Endothelial cell of umbilical vein (primary cell): ENCODE data around the gene TPSG1. TPM values are rescaled to one million over a fixed set of nuclear protein-coding genes. Genes with fewer than 3 reads are reported as not detected.

ENCODE experiments used
- BruUV-seq: library from RNA; stranded (reverse); fragments of 400-500 nt; replicated peaks from 2 replicates; lab custom pipeline; 2021; lab: Mats Ljungman, UMichigan
- CTCF ChIA-PET: fragments of 300-600, 350-600 bp; sonication (Branson Sonifier 250); formaldehyde crosslinking; loops from one replicate; lab custom pipeline; 2021; ENCODE audit warnings: antibody characterized with exemption, inconsistent platforms; lab: Charles Lee
- POLR2A ChIA-PET: fragments of 300-600, 350-600 bp; sonication (Branson Sonifier 250); formaldehyde crosslinking; loops from one replicate; lab custom pipeline; 2021; ENCODE audit warnings: antibody characterized with exemption, inconsistent platforms; lab: Charles Lee
- DNase-seq: peaks from one replicate; pipeline ENCODE4 v3.0.0-alpha.2; 2011; ENCODE audit warnings: low read depth, low spot score
- FAIRE-seq: peaks from 2 replicates; lab custom pipeline; 2011; peaks lifted over from hg19 to GRCh38; lab: Jason Lieb, UNC
- H2AFZ ChIP-seq: 2 replicates; pipeline ENCODE4 v1.6.0; 2012; ENCODE audit warnings: low read depth, low read length, control low read depth, inconsistent platforms
- H3K27ac ChIP-seq: 2 replicates; pipeline ENCODE4 v1.5.1; 2011; ENCODE audit warnings: low read depth, mild to moderate bottlenecking, control low read depth, low read length, moderate library complexity; ENCODE audit not compliant: insufficient read depth
- H3K27me3 ChIP-seq, 2 experiments: 2 replicates each; pipeline versions ENCODE4 v1.6.0 to v1.6.1; 2011; ENCODE audit warnings: low read length in 2 of 2, mixed read lengths in 1 of 2; ENCODE audit not compliant: control insufficient read depth in 2 of 2, insufficient read depth in 2 of 2
- H3K36me3 ChIP-seq, 2 experiments: 2 replicates in 1 of 2; 3 replicates in 1 of 2; pipeline ENCODE4 v1.5.1; 2011; ENCODE audit warnings: low read length in 2 of 2, mild to moderate bottlenecking in 1 of 2, moderate library complexity in 1 of 2; ENCODE audit not compliant: control insufficient read depth in 2 of 2, insufficient read depth in 2 of 2; ENCODE audit errors: extremely low read depth in 1 of 2
- H3K4me1 ChIP-seq: 3 replicates; pipeline ENCODE4 v1.5.1; 2011; ENCODE audit warnings: mild to moderate bottlenecking, low read length; ENCODE audit not compliant: control insufficient read depth, insufficient read depth; ENCODE audit errors: extremely low read depth
- H3K4me2 ChIP-seq: 2 replicates; pipeline ENCODE4 v1.6.1; 2011; ENCODE audit warnings: low read length, control low read depth, mixed read lengths; ENCODE audit not compliant: insufficient read depth
- H3K4me3 ChIP-seq, 3 experiments: fragments of 200-600 bp in 1 of 3; sonication (generic), shearing (Covaris generic) in 1 of 3; replicated peaks in 1 of 3; 2 replicates each; pipeline ENCODE4 v1.5.1; 2011 to 2016; ENCODE audit warnings: control low read depth in 3 of 3, low read length in 3 of 3, mild to moderate bottlenecking in 2 of 3, inconsistent platforms in 1 of 3, low read depth in 1 of 3, moderate library complexity in 1 of 3; ENCODE audit not compliant: insufficient read depth in 1 of 3
- H3K79me2 ChIP-seq: 2 replicates; pipeline ENCODE4 v1.6.0; 2012; ENCODE audit warnings: low read length, inconsistent platforms; ENCODE audit not compliant: control insufficient read depth, insufficient read depth
- H3K9ac ChIP-seq: replicated peaks from 2 replicates; pipeline ENCODE3; 2011; ENCODE audit warnings: low read length, control low read depth; ENCODE audit not compliant: insufficient read depth; ENCODE audit errors: extremely low read depth
- H3K9me1 ChIP-seq: replicated peaks from 3 replicates; pipeline ENCODE4 v1.6.0; 2011; ENCODE audit warnings: mild to moderate bottlenecking, low read length; ENCODE audit not compliant: control insufficient read depth, insufficient read depth; ENCODE audit errors: extremely low read depth
- H3K9me3 ChIP-seq: replicated peaks from 2 replicates; pipeline ENCODE4 v1.5.1; 2012; ENCODE audit warnings: low read length, inconsistent platforms; ENCODE audit not compliant: control insufficient read depth, insufficient read depth
- H4K20me1 ChIP-seq: replicated peaks from 2 replicates; pipeline ENCODE3; 2011; ENCODE audit warnings: mild to moderate bottlenecking, low read length; ENCODE audit not compliant: control insufficient read depth, insufficient read depth; ENCODE audit errors: extremely low read depth
- CTCF ChIP-seq, 2 donors: IDR thresholded peaks; 1 replicate in 1 of 2; 2 replicates in 1 of 2; pipeline ENCODE4 v1.5.1; 2011; ENCODE audit warnings: low read length in 2 of 2, mild to moderate bottlenecking in 2 of 2, moderate library complexity in 2 of 2, control low read depth in 1 of 2, inconsistent platforms in 1 of 2, low read depth in 1 of 2; ENCODE audit not compliant: insufficient read depth in 1 of 2; ENCODE audit errors: extremely low read depth in 1 of 2
- EZH2 ChIP-seq: IDR thresholded peaks from 2 replicates; pipeline ENCODE4 v1.6.1; 2012; ENCODE audit warnings: borderline replicate concordance, low read depth, mild to moderate bottlenecking, moderate library complexity, low read length, inconsistent platforms; ENCODE audit not compliant: severe bottlenecking
- FOS ChIP-seq: IDR thresholded peaks from 2 replicates; pipeline ENCODE4 v1.6.1; 2011; ENCODE audit warnings: mild to moderate bottlenecking, low read length, moderate library complexity, borderline replicate concordance; ENCODE audit not compliant: insufficient read depth
- GATA2 ChIP-seq: IDR thresholded peaks from 2 replicates; pipeline ENCODE4 v1.7.0; 2011; ENCODE audit warnings: low read depth, mild to moderate bottlenecking, moderate library complexity, mixed read lengths, low read length; ENCODE audit not compliant: insufficient read length, insufficient read depth
- JUN ChIP-seq: IDR thresholded peaks from 2 replicates; pipeline ENCODE4 v1.6.1; 2011; ENCODE audit warnings: borderline replicate concordance, low read depth; ENCODE audit not compliant: insufficient read length, insufficient read depth
- MAX ChIP-seq: IDR thresholded peaks from 2 replicates; pipeline ENCODE4 v1.6.1; 2011; ENCODE audit not compliant: insufficient read depth, insufficient read length
- MYC ChIP-seq: IDR thresholded peaks from one replicate; pipeline ENCODE4 v1.6.1; 2011; ENCODE audit warnings: mild to moderate bottlenecking, low read depth, low read length
- POLR2A ChIP-seq: IDR thresholded peaks from 2 replicates; pipeline ENCODE4 v1.6.1; 2012; ENCODE audit warnings: low read depth, mild to moderate bottlenecking, control low read depth, low read length
- POLR2AphosphoS5 ChIP-seq: IDR thresholded peaks from 2 replicates; pipeline ENCODE4 v1.6.1; 2012; ENCODE audit warnings: low read depth, mild to moderate bottlenecking, control low read depth, low read length, moderate library complexity; ENCODE audit not compliant: insufficient read depth
- dilution Hi-C: fragments of 300-500 bp; cut with MboI; formaldehyde crosslinking; loops from one replicate; pipeline ENCODE4 v1.15.0; 2019; ENCODE audit warnings: low sequenced_read_pairs; ENCODE audit not compliant: extremely low pct_ligation_motif_present
- intact Hi-C: fragments of 100-400 bp; cut with micrococcal nuclease; formaldehyde crosslinking; loops from one replicate; pipeline ENCODE4 v1.10.0; 2022
- polyA plus RNA-seq, 4 experiments: library from polyadenylated mRNA; depleted of rRNA in 3 of 4; stranded (reverse) in 3 of 4; unstranded in 1 of 4; fragments of >200 nt; gene quantifications; 2 replicates each; pipeline versions ENCODE4 v1.2.1 to v1.2.3, GENCODE V29; 2011 to 2012; ENCODE audit warnings: missing spikeins in 1 of 4
- total RNA-seq: library from RNA; stranded (reverse); gene quantifications from 2 replicates; pipeline ENCODE4 v1.2.3, GENCODE V29; 2021

The TPSG1 gene
- total and polyA plus RNA-seq, 2 donors (not counting 3 experiments of a cell fraction or from before 2014, with no cell fraction given), result not detected

GRCh38 chr16:1257561-1258224 lies 32.6 kb upstream of the TPSG1 start:
- H3K9ac ChIP-seq, result no peak overlapping the region
- dilution Hi-C loops, result no loop called here
- ChIA-PET CTCF (no interaction called here), POLR2A (no interaction called here)
- DNase-seq (no peak), FAIRE-seq (no peak)
- H3K4me1 ChIP-seq, result no peaks in the 10 kb centered on the region
- no peaks in the 10 kb centered on the region for H3K9me1 ChIP-seq
- no peaks in the 10 kb centered on the region for H3K9me3 ChIP-seq
- H4K20me1 ChIP-seq, result no peaks in the 10 kb centered on the region
- no peaks in the 10 kb centered on the region for H3K79me2 ChIP-seq
- TF ChIP-seq FOS, result no peak
- TF ChIP-seq POLR2A, result no peak
- no peak for TF ChIP-seq EZH2
- H2AFZ ChIP-seq, result no peak overlapping the region
- H3K27me3 ChIP-seq, result peaks cover 21 to 25% of the 10 kb centered on the region in 2 experiments
- H3K4me3 ChIP-seq, result no peak overlapping the region
- no peaks in the 10 kb centered on the region for H3K36me3 ChIP-seq
- no TSS peak for BruUV-seq
- intact Hi-C loops, result no loop called here
- no peak overlapping the region for H3K4me2 ChIP-seq
- no peak overlapping the region for H3K27ac ChIP-seq

DNA sequence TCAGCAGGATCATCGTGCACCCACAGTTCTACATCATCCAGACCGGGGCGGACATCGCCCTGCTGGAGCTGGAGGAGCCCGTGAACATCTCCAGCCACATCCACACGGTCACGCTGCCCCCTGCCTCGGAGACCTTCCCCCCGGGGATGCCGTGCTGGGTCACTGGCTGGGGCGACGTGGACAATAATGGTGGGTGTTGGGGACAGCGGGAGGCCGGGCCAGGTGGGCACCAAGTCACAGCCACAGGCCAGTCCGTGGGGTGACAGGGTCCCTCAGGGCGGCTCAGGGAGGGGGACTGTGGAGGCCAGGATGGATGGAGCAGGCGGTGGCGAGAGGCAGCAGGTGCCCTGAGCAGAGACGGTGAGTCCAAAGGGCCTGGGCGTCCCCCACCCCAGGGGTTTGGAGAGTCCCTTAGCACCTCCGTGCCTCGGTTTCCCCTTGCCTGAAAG lies 31.8 kb upstream of the TPSG1 start:
- TF ChIP-seq JUN, result no peak
- no peak for TF ChIP-seq POLR2AphosphoS5
- TF ChIP-seq CTCF (IDR thresholded peaks at IDR 0.05; ENCODE audit: extremely low read depth in 1 of 2, insufficient read depth in 1 of 2, low read depth in 1 of 2, low read length in 2 of 2), result no peak
- TF ChIP-seq EZH2, result no peak
- no peak for TF ChIP-seq GATA2
- TF ChIP-seq POLR2A, result no peak
- TF ChIP-seq MYC, result no peak
- TF ChIP-seq FOS, result no peak
- TF ChIP-seq MAX, result no peak
- H3K4me3 ChIP-seq, result no peak overlapping the region

More for the DNA sequence above, 31.8 kb upstream of the TPSG1 start:
- Histone ChIP-seq H3K4me2 (no peak overlapping the region), H3K36me3 (no peaks in the 10 kb centered on the region), H3K4me1 (no peaks in the 10 kb centered on the region), H3K79me2 (no peaks in the 10 kb centered on the region), H3K9me1 (no peaks in the 10 kb centered on the region), H4K20me1 (no peaks in the 10 kb centered on the region), H3K27ac (no peak overlapping the region), H2AFZ (no peak overlapping the region), H3K9ac (no peak overlapping the region), H3K27me3 (peaks cover 20 to 21% of the 10 kb centered on the region in 2 experiments), H3K9me3 (no peaks in the 10 kb centered on the region)
- POLR2A ChIA-PET, result no interaction called here
- CTCF ChIA-PET, result no interaction called here
- DNase-seq (no peak), FAIRE-seq (no peak)
- intact Hi-C loops, result no loop called here
- dilution Hi-C loops, result no loop called here
- BruUV-seq, result no TSS peak
